T follicular helper cell (primary cell): ENCODE data around the gene APOB.
"Not testable (repeated sequence)": the region's sequence is repeated elsewhere in the genome, so short reads cannot be mapped to it uniquely, and the experiment has no call there.

Experiments used
- DNase-seq: peaks from one replicate; pipeline ENCODE4 v3.0.0-alpha.2; 2020; ENCODE audit warnings: low read depth

Gene APOB

DNA sequence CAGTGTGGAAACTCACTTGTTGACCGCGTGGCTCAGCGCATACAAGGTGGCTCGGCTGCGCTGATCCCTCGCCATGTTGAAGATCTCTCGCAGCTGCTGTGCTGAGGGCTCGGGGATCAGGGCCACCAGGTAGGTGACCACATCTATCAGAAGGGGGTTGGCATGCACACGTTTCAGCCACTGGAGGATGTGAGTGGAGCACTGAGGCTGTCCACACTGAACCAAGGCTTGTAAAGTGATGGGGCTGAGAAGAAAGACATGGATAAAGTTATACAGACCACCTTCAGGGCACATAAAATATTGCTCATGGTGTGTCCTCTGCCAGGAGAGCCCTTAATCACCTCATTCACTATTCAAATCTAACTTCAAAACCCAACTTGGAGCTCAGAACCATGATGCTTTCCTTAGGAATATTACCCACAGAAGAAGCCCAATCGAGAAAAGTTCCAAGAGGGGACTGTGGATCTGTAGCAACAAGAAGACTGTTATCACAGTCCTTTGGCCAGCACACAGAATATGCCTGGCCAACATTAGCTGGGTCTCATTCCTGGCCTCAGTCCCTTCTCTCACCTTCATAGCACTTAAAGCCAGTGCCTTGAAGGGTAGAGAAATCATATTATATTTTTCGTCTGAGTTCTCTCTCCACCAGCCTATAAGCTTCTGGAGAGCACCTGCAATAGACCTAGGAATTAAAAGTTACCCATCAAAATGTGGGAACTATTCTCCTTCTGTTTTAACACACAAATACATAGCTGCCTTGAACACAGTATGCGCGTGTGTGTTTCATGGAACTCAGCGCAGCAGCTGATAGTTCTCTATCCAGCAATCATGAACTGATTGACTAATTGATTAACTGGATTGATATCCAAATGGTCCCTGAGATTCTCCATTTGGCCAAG lies 11.3 kb downstream of the APOB start:
- no peak for DNase-seq

DNA sequence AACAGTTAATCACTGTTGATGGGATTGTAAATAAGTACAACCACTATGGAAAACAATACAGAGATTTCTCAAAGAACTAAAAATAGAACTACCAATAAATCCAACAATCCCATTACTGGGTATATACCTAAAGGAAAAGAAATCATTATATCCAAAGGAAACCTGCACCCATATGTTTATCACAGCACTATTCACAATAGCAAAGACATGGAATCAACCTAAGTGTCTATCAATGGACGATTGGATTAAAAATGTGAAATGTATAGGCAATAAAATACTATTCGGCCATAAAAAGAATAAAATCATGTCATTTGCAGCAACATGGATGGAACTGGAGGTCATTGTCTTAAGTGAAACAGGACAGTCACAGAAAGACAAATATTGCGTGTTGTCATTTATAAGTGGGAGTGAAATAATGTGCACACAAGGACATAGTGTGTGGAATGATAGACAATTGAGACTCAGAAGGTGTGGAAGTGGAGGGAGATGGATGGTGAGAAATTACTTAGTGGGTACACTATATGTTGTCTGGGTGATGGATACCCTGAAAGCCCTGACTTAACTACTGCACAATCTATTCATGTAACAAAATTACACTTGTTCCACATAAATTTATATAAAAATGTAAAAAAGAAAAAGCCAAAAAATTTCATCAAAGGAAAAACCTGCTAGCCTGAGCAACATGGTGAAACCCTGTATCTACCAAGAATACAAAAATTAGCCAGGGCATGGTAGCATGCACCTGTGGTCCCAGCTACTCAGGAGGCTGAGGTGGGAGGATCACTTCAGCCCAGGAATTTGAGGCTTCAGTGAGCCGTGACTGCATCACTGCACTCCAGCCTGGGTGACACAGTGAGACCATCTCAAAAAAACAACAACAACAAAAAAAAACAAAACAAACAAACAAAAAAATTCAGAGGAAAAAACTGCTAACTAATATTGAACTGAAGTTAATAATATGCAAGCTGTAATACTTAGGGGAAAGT lies 12.6 kb downstream of the APOB start:
- no peak for DNase-seq

DNA sequence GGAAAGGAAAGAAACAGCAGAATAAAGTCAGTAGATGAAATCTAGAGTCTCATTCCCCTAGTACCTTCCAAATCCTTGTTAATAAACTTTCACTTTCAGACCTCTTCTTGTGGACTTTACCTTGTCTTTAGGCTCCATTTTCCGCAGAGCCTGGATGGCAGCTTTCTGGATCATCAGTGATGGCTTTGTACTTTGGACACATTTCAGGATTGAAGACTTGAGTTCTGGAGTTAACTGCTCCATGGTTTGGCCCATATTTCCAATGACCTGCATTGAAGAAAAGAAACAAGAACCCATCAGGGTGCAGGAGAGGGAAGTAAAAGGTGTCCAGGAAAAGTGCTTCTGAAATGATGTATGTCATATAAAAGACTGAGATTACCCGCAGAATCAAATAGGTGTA lies 14.4 kb downstream of the APOB start:
- DNase-seq, result no peak

DNA sequence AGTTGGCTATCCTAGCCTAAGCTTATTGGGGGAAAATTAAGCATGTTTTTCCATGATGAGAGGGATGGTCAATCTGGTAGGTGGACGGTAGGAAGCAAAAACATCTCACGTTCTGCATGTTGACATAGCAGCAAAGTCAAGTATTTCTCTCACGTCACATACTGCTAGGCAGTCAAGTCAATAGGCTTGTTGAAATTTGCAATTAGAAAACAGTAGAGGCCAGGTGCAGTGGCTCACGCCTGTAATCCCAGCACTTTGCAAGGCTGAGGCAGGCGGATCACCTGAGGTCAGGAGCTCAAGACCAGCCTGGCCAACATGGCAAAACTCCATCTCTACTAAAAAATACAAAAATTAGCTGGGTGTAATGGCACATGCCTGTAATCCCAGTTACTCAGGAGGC lies 14.9 kb downstream of the APOB start:
- DNase-seq, result not testable (repeated sequence)

DNA sequence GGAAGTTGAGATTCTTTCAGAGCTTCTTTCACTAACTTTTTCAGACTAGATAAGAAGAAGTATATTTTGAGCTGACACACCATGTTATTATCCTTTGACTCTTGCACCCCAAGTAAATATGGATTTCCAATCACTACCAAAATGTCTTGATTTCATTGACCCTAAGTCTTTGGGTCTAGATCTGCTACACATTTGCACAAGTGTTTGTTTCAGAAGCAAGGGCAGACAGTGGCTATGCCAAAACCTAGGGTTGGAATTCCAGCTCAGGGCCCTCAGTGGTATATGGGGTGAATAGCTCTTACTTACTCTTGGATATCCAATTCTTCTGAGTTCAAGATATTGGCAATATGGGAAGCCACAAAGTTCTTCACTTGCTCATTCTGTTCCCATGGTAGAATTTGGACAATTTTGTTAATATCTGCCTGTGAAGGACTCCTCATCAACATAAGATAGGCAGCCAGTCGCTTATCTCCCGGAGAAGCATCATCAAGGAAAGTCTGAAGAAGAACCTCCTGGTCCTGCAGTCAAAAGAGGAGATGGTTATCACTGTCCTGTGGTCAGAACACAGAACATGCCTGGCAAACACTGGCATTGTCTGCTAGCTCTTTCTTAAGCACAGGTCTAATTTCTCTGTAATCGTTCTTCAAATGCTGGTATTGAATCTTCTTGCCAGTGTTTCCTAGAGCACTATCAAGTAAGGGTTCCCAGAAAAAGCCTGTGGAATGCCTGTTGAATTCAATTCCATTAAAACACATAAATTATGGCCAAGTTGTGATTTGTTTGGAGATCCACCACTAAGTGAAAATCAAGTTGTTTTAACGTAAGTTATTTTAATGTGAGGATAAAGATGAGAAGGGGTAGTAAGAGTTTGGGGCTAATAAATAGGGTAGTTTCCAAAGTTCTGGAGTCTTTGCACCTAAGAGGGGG lies 15.6 kb downstream of the APOB start:
- DNase-seq, result no peak

DNA sequence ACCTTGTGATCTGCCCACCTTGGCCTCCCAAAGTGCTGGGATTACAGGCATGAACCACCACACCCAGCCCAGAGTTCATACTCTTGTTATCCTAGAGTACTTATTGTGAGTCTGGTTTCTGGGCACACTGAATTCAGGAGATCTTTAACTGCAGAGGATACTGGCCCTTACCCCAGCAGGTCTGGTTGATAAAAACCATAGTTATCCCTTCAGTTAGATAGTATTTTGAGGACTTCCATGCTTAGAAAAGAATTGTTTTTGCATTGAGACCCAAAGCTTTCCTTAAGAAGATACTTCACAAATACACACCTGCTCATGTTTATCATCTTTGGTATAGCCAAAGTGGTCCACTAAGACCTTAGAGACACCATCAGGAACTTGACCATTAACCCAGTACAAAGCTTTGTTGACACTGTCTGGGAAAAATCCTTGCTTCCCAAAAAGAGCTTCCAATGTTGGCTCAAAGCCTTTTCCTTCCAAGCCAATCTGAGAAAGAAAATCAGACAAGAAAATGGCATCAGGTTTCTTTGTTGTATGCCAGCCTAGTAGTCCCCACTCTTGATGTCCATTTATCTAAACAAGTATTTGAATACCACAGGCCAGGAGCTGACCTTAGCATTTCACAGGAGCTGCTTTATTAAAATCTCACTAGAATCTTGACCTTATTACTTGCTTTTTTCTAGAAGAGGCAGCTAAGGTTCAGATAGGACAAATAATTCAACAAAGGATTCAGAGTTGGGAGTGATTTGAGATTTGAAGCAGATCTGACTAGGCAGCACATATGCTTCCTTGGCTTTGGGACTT lies 17.2 kb downstream of the APOB start:
- no peak for DNase-seq

DNA sequence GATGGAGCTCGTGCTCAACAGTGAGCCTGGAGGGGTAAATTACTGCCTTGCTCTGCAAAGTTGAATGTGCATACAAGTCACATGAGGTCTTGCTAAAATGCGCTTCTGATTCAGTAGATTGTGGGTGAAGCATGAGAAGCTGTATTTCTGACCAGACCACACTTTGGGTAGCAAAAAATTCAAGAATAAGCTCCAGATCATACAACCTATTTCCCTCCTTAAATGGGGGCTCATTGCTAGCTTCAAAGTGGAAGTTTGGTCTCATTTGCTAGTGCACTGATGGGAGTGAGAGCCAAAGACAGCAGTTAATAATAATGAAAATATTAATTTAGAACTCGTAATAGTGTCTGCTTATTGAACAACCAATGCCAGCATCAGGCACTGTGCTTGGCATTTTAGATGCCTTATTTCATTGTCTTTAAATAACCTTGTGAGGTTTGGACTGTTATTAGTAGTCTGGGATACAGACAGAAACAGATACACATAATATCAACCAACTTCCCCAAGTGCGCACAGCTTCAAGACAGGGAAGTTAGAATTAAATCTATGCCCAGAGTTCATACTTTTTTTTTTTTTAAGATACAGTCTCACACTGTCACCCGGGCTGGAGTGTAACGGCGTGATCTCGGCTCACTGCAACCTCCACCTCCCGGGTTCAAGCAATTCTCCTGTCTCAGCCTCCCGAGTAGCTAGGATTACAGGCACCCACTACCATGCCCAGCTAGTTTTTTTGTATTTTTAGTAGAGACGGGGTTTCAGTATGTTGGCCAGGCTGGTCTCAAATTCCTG lies 18.0 kb downstream of the APOB start:
- DNase-seq, result no peak

DNA sequence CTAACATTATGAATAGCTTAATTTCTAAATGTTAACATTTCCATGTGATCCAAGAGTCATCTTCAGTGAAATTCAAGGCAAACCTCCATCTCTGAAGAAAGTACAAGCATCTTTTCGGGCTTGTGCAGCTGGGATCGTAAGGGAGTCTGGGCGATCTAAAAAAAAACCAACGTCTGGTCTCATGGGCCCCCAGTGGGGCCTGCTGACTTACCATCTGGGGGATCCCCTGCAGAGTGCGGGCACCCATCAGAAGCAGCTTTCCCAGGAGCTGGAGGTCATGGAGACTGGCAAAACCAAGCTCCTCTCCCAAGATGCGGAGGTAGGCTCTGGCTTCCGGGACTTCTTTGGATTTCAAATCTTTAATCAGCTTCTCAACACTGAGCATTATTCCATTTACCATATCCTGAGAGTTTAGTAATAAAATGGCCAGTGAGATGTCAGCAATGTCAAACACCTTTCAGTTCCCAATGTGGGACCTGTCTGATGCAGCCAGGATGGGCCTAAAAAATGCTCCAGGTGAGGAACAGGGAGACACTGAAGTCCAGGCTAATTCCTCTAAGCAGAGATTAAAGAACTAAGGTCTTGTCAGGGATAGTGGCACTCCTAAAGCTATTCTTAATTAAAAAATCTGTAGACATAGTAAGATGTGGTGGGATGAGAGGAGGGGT lies 19.0 kb downstream of the APOB start:
- no peak for DNase-seq

DNA sequence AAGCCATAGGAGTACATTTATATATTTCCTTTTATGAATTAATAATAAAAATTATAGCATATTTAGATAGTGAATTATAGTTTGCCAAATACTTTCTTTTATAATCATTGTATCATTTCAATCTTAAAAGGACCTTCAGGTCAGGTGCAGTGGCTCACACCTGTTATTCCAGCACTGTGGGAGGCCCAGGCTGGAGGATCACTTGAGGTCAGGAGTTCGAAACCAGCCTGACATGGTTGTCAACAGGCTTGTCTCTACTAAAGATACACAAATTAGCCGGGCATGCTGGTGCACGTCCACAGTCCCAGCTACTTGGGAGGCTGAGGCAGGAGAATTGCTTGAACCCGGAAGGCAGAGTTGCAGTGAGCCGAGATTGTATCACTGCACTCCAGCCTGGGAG lies 19.7 kb downstream of the APOB start:
- DNase-seq, result no peak

DNA sequence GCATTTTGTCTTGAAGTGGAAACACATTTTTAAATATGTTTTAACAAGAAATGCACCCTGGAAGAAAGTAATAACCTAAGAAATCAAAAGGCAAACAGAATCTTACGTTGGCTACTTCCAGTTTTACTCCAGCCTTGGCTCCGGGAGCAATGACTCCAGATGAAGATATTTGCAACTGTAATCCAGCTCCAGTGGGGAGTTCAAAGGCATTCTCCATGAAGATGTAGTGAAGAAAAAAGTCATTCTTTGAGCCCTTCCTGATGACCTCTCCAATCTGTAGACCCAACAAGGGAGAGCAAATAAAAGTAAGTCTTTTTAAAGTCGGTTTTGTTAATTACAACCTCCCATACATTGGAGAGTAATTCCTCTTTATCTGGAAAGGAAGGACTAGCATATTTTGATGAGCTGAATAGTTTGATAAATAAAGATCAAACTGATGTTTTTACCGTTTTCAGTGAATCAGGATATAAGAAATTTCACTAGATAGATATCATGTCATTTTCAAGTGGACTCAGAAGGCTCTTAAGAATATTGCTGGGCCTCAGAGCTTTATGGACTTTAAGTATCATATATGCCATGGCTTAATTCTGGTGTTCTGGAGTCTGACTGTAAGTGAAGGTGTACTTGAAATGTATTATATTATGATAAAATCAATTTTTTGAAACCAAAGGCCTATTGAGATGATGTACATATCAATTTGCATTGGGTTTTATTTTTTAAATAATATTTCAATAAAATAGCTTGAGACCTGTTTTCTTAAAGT lies 20.3 kb downstream of the APOB start:
- DNase-seq, result no peak

DNA sequence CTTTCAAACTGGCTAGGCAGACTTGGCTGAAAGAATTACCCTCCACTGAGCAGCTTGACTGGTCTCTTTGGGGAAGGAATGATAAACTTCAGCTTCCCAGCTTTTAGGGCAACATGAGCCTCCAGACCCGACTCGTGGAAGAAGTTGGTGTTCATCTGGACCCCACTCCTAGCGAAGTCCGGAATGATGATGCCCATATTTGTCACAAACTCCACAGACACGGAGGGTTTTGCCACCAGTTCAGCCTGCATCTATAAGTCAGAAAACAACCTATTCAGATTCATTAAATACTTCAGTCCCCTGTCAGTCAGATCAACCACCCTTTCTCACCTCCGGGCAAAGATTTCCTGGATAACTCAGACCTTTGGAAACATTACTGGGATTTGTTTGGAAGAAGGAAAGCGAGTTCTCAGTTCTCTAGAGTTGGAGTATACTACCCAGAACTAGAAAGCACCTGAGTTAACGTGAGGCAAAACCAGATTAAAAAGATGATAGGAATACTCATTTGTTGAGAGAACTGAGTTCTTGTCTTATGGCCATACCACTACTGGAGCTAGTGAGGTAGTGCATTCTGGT lies 21.0 kb downstream of the APOB start:
- no peak for DNase-seq

DNA sequence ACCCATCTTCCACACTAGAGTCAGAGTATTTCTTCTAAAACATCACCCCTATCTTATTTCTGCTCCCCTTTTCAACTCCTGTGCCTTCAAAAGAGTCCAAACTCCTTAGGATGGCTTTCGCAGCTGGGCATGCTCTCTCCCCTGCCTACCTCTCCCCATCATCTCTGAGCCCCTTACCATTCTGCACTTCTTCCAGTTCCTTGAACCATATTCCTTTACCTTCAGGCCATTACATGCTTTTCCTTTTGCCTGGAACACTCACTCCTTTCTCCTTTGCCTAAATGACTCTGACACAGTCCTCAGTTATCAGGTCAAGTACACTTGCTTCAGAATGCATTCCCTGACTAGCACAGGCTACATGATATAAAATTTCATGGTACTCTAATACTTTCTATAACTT lies 22.4 kb downstream of the APOB start:
- DNase-seq, result no peak

DNA sequence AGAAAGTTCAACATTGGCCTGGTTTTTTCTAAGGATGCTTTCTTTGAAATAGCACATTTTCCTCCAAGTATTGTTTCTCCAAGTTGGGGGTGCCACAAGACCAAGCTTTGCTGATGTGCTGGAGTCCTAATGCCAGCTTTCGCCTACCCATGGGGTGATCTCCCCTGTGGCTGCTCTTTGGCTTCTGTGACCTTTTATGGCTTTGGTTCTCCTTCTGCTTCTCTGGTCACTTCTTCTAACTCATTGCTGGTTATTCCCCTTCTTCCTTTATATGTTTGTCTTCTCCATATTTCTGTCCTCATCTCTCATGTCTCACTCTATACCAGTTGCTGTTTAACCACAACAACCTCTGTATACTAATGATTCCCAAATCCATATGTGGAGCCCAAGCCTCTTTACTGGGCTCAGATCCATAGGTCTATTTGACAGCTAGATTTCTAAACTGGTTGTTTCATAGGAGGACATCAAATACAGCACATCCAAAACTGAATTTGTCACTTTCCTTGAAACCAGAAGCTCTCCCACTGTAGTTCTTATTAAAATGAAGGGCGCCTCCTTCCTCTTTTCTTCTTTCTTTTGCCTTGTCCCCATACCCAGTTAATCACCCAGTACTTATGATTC lies 23.1 kb downstream of the APOB start:
- DNase-seq, result no peak

DNA sequence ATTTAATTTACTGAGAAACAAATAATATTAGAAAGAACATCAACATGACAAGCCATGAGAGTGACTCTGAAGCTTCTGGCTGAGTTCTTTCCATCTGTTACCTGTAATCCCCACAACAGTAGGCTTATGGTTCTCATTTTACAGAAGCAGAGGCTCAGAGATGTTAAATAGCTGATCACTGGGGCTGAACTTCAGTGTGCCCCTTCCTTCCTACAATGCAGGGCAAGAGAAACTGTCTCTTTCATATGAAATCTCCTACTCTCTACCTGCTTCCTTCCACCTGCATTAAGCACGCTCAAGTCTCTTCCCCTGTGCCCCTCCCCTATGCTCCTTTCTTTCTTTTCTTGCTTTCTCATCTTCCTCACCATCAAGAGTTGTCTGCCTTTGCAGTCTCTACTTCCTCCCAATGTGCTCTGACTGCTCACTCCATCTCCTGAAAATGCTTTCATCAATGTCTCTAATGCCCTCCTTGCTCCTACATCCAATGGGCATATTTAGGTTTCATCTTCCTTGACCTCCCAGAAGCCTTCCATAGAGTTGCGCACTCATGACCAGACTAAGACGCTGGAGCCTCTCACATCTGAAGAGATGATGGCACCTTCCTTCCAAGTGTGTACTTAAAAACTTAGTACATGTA lies 23.7 kb downstream of the APOB start:
- no peak for DNase-seq

DNA sequence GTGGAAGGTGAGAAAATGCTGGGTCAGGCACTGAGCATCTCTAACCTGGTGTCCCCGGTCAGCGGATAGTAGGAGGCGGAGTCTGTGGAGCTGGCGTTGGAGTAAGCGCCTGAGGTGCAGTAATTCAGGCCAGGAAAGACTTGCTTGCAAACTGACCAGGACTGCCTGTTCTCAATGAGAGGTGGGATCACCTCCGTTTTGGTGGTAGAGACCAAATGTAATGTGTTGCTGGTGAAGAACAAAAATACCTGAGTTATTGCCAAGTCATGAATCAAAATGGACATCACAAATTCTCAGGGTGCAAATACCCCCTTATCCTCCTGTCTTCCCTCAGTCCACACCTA lies 24.2 kb downstream of the APOB start:
- no peak for DNase-seq

DNA sequence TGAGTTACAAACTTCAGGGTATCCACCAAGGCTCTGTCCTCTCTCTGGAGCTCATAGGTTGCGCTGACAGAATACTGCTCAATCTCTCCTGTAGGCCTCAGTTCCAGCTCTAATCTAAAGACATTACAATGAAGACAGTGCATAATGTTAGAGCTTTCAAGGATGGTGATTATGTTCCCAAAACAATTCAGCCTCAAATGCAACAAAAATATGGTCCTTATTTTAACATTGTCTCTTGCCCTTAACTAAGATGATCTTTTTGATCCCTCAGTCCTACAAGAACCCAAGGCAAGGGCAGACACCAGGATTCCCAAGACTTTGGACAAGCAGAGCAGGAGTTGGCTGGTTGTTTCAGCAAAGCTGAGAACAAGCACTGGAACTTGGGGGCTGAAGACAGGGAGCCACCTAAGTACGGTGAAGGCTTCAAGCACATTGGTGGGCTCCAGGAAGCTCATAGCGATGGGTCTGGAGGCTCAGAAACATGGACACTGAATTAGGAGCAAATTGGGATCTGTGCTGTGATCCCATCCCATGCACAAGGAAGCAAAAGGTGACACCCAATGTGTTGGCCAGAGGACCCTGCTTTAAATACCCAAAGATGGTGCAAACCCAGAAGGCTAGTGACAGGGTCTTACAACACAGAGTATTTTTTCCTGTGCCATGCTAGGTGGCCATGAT lies 24.7 kb downstream of the APOB start:
- DNase-seq, result no peak

DNA sequence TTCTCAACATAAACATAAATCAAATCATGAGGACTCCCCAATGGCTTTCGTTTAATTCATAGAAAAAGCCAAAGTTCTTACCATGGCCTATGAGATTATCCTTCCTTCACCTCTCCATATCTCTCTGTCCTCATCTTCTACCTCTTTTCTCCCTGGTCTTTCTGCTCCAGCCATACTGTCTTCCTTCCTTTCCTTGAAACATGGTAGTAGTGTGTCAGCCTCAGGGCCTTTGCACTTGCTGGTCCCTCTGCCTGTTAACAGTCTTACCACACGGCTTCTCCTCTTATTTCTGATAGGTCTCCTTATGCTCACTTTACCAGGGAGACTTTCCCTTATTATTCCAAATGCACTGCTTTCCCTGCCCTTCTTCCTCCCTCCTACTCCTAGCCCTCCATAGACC lies 25.6 kb downstream of the APOB start:
- DNase-seq, result no peak
